Heart left ventricle (tissue), 13 donors: Measurements from ENCODE around the gene IFNLR1.

Experiments used
- CTCF ChIP-seq, 12 donors: fragments of 200-600 bp; sonication (generic) in 4 of 12; IDR thresholded peaks; one replicate each; pipeline versions ENCODE4 v1.5.0 to v1.8.0; 2018 to 2022; ENCODE audit warnings: antibody characterized with exemption in 12 of 12, mild to moderate bottlenecking in 5 of 12
- POLR2A ChIP-seq, 2 donors: fragments of 450-650 bp; IDR thresholded peaks; one replicate each; pipeline ENCODE4 v1.6.1; 2017; ENCODE audit warnings: antibody characterized with exemption in 2 of 2, mild to moderate bottlenecking in 2 of 2, moderate library complexity in 2 of 2
- donor health status: ischemic (EF 13 %, LVEDD 7.1; RV severe dilation, severe dysfunction).
- donor health status: DM: no; HTN: yes; CAD: no.
- donor health status: DM: no; HTN: no; CAD: no.
- donor health status: ischemic (EF 25% LVEDD 6.9; RV normal size, moderate dysfunction).
- donor health status: ischemic (EF 25% LVEDD 5.7; RV mildly dilated, moderate dysfunction).
- donor health status: ischemic (EF 35%, LVEDD 5.7; RV mildly dilated, moderate dysfunction).
- donor health status: nonischemic (EF 11% LVEDD 7.7; RV severe dilation, severe dysfunction).
- donor health status: DM: yes; HTN: yes; CAD: no.
- donor health status: PGD.
- donor health status: ischemic (EF 29% LVEDD 5.4; RV normal size, mild dysfunction).
- donor health status: nonischemic (EF 23%, LVEDD 6.1; RV moderate dilation, normal function).

GRCh38 chr1:24193046-24193445 lies 6.0 kb upstream of the IFNLR1 start:
- TF ChIP-seq CTCF (IDR thresholded peaks at IDR 0.05) (no peak), POLR2A (IDR thresholded peaks at IDR 0.05) (no peak)
